ENCODE data around the gene LRFN2. TPM values are rescaled to one million over a fixed set of nuclear protein-coding genes. Genes with fewer than 3 reads are reported as not detected.
A peak's percentile ranks its signal among the peaks of the same experiment; 100 is the strongest.

LRFN2 gene
- polyA plus RNA-seq, 3 donors from 2014 or later: 0.67 to 1.8 (median 0.87) TPM

GRCh38 chr6:40350747-40351217 lies 236.4 kb downstream of the LRFN2 start:
- Mint-ChIP-seq H3K27me3 (ENCODE audit: low read depth in 3 of 3) (peaks cover 0 to 3% (median 0%) of the 10 kb centered on the region in 3 donors), H3K9me3 (no peaks in the 10 kb centered on the region), H3K4me3 (no peak overlapping the region), H3K36me3 (no peaks in the 10 kb centered on the region), H3K4me1 (no peaks in the 10 kb centered on the region), H3K27ac (no peak overlapping the region)
- no peak for DNase-seq

- no peaks in the 10 kb centered on the region for H3K9me3 Mint-ChIP-seq
- H3K36me3 Mint-ChIP-seq: no peaks in the 10 kb centered on the region
- H3K4me3 Mint-ChIP-seq: no peak overlapping the region
- H3K27ac Mint-ChIP-seq: no peak overlapping the region
- H3K27me3 Mint-ChIP-seq (ENCODE audit: low read depth in 3 of 3): peaks cover 0 to 3% (median 0%) of the 10 kb centered on the region in 3 donors
- no peak for DNase-seq
- no peaks in the 10 kb centered on the region for H3K4me1 Mint-ChIP-seq
These were observed 237.0 kb downstream of the LRFN2 start for GRCh38 chr6:40349901-40350746.

- DNase-seq: no peak
- Mint-ChIP-seq H3K36me3 (no peaks in the 10 kb centered on the region), H3K27me3 (ENCODE audit: low read depth in 3 of 3) (peaks cover 0 to 3% (median 0%) of the 10 kb centered on the region in 3 donors), H3K9me3 (no peaks in the 10 kb centered on the region), H3K4me3 (no peak overlapping the region), H3K4me1 (no peaks in the 10 kb centered on the region), H3K27ac (no peak overlapping the region)
These were observed 237.9 kb downstream of the LRFN2 start for GRCh38 chr6:40349123-40349900.

GRCh38 chr6:40348591-40348990 lies 238.6 kb downstream of the LRFN2 start:
- Mint-ChIP-seq H3K27me3 (ENCODE audit: low read depth in 3 of 3) (peaks cover 2 to 4% (median 4%) of the 10 kb centered on the region in 3 donors), H3K27ac (no peak overlapping the region), H3K36me3 (no peaks in the 10 kb centered on the region), H3K4me3 (no peak overlapping the region), H3K4me1 (no peaks in the 10 kb centered on the region), H3K9me3 (no peaks in the 10 kb centered on the region)
- DNase-seq: no peak

GRCh38 chr6:40347571-40348011 lies 239.6 kb downstream of the LRFN2 start:
- Mint-ChIP-seq H3K27ac (no peak overlapping the region), H3K4me3 (no peak overlapping the region), H3K9me3 (no peaks in the 10 kb centered on the region), H3K27me3 (ENCODE audit: low read depth in 3 of 3) (peaks cover 2 to 4% (median 4%) of the 10 kb centered on the region in 3 donors), H3K36me3 (no peaks in the 10 kb centered on the region), H3K4me1 (no peaks in the 10 kb centered on the region)
- no peak for DNase-seq

GRCh38 chr6:40346246-40346645 lies 240.9 kb downstream of the LRFN2 start:
- Mint-ChIP-seq H3K4me3 (no peak overlapping the region), H3K27me3 (ENCODE audit: low read depth in 3 of 3) (peaks cover 2 to 10% (median 4%) of the 10 kb centered on the region in 3 donors), H3K9me3 (no peaks in the 10 kb centered on the region), H3K4me1 (no peaks in the 10 kb centered on the region), H3K36me3 (no peaks in the 10 kb centered on the region), H3K27ac (no peak overlapping the region)
- DNase-seq: no peak

- no peak overlapping the region for H3K27ac Mint-ChIP-seq
- no peaks in the 10 kb centered on the region for H3K4me1 Mint-ChIP-seq
- DNase-seq: no peak
- H3K27me3 Mint-ChIP-seq (ENCODE audit: low read depth in 3 of 3): peaks cover 2 to 10% (median 4%) of the 10 kb centered on the region in 3 donors
- H3K36me3 Mint-ChIP-seq: no peaks in the 10 kb centered on the region
- no peaks in the 10 kb centered on the region for H3K9me3 Mint-ChIP-seq
- H3K4me3 Mint-ChIP-seq: no peak overlapping the region
These were observed 242.5 kb downstream of the LRFN2 start for GRCh38 chr6:40344566-40345167.

- Mint-ChIP-seq H3K27ac (no peak overlapping the region), H3K27me3 (ENCODE audit: low read depth in 3 of 3) (peaks cover 2 to 10% (median 4%) of the 10 kb centered on the region in 3 donors), H3K4me1 (no peaks in the 10 kb centered on the region), H3K4me3 (no peak overlapping the region), H3K36me3 (no peaks in the 10 kb centered on the region), H3K9me3 (peaks cover 0 to 4% (median 0%) of the 10 kb centered on the region in 6 donors)
- DNase-seq: no peak
These were observed 243.1 kb downstream of the LRFN2 start for GRCh38 chr6:40343877-40344565.

GRCh38 chr6:40343318-40343876 lies 243.8 kb downstream of the LRFN2 start:
- H3K9me3 Mint-ChIP-seq: peaks cover 0 to 4% (median 0%) of the 10 kb centered on the region in 6 donors
- no peaks in the 10 kb centered on the region for H3K4me1 Mint-ChIP-seq
- H3K27me3 Mint-ChIP-seq (ENCODE audit: low read depth in 3 of 3): peaks cover 2 to 12% (median 5%) of the 10 kb centered on the region in 3 donors
- H3K36me3 Mint-ChIP-seq: no peaks in the 10 kb centered on the region
- no peak for DNase-seq
- no peak overlapping the region for H3K4me3 Mint-ChIP-seq
- H3K27ac Mint-ChIP-seq: peak overlapping the region in 1 of 6 donors; percentile 46

- Mint-ChIP-seq H3K4me3 (no peak overlapping the region), H3K27me3 (ENCODE audit: low read depth in 3 of 3) (peaks cover 2 to 12% (median 5%) of the 10 kb centered on the region in 3 donors), H3K9me3 (peaks cover 0 to 4% (median 0%) of the 10 kb centered on the region in 6 donors), H3K27ac (no peak overlapping the region), H3K4me1 (no peaks in the 10 kb centered on the region), H3K36me3 (no peaks in the 10 kb centered on the region)
- no peak for DNase-seq
These were observed 244.4 kb downstream of the LRFN2 start for GRCh38 chr6:40342723-40343122.

GRCh38 chr6:40341726-40342125 lies 245.4 kb downstream of the LRFN2 start:
- Mint-ChIP-seq H3K27ac (no peak overlapping the region), H3K4me3 (no peak overlapping the region), H3K27me3 (ENCODE audit: low read depth in 3 of 3) (peaks cover 2 to 16% (median 8%) of the 10 kb centered on the region in 3 donors), H3K36me3 (peaks cover 0 to 3% (median 0%) of the 10 kb centered on the region in 3 donors), H3K4me1 (no peaks in the 10 kb centered on the region), H3K9me3 (peaks cover 0 to 4% (median 0%) of the 10 kb centered on the region in 6 donors)
- DNase-seq: no peak

Measured in immature natural killer cell (primary cell).